TTC549 (cell line): ENCODE results near the gene TMEM164.

Experiments used
- FAIRE-seq: peaks from 2 replicates; lab custom pipeline; 2012; peaks lifted over from hg19 to GRCh38; lab: Jason Lieb, UNC

The TMEM164 gene

DNA sequence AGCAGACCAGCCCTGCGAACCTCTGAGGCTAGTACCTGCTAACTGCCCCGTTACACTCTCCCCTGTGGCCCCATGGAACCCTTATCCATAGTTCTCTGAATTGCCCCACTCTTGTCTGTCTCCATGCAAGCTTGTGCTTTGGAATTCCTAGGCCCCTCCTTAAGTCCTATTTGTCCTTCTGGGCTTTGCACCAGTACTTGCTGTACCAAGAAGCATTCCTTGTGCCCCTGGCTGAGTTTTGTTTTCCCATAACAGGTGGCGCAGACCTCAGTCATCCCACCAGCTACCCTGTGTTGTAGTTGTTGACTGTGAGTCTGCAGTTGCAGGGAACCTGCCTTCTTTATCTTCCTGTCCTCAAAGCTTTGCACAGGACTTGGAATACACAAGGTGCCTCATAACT lies 167.1 kb downstream of the TMEM164 start:
- FAIRE-seq: no peak

DNA sequence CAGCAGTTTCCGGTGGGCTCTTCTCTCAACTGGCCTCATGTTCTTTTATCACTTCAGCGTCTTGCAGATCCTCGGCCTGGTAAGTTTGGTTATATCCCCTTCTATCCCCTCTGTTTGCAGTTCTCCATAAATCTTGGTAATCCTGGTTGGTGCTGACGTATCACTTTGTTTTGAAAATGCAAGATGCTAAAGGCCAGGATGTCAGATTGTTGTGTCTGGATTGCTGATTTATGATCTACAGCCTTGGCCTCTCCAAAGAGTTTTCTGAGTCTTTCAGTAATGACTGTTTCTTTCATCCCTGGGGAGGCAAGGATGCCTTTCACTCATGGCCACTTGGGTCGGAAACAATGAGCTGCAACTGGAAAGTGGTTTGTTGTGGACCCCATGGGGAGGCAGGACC lies 168.5 kb downstream of the TMEM164 start:
- no peak for FAIRE-seq

DNA sequence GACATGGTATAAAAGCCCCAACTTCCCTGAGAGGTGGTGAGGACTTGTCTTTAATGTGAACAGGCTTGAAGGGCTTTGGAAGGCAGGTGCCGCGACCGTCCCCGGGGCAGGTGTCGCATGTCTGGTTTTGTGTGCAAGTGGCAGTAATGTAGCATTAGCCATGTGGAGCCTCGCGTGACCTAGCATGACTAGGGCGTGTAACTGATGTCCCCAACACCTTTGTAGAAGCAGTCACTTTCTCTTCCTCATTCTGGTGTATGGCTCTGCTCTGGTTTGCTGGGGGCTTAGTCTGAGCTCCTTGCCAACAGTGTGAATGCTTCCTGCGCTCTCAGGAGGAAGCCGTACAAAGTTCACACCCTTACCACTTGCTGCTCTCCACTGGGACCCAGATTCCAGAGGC lies 169.3 kb downstream of the TMEM164 start:
- FAIRE-seq: no peak

DNA sequence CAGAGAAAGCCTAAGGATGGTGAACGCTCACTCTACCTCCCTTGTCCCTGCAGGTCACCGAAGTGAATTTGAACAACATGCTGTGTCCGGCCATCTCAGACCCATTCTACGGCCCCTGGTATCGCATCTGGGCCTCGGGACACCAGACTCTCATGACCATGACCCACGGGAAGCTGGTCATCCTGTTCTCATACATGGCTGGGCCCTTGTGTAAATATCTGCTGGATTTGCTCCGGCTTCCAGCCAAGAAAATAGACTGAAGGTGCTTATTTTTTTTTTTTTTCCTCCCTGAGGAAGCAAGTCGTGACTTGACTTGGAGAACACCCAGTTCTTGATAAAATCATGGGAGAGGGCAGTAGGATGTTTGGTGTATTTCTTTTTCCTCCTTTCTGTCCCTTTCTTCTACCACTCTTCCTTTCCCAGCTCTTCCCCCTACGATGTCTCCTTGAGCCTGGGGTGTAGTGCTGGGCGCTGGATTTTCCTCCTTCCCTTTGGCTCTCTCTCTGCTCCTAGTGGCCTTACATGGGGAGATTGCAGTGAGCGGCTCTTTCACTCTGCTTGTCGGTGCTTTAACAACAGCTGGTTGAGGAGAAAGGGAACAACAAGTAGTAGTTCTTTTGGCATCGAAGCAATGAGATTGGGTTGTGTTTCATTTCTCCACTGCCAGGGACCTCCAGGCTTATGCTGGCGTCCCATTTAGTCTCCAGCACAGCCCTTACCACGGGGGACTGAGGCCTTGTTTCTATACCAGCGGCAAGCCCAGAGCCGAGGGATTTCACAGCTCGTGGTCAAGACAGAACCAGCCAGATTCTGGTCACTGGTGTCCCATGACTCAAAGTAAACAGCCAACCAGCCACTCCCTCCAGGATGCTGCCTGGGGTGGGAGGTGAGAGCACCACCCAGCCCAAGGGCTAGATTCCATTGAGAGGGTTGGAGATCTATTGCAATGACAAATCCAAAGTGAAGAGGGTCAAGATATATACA lies 170.6 kb downstream of the TMEM164 start:
- no peak for FAIRE-seq

DNA sequence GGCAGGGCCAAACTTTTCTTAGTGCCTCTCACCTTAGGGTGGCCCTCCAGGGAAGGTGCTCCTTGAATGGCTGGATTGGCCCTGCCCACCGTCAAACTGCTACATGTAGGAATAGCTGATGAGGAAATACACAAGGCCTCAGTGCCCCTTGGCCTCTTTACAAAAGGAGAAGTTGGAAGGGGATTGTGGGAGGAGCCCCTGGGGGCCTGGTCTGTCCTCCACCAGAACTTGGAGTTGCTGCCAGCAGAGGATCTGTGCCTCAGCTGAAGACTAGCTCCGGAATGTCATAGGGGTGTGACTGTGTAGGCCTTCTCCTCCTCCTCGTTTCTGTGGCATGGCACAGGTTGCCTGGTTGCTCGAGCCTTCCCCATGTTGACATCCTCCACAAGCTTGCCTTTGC lies 172.2 kb downstream of the TMEM164 start:
- FAIRE-seq: no peak

DNA sequence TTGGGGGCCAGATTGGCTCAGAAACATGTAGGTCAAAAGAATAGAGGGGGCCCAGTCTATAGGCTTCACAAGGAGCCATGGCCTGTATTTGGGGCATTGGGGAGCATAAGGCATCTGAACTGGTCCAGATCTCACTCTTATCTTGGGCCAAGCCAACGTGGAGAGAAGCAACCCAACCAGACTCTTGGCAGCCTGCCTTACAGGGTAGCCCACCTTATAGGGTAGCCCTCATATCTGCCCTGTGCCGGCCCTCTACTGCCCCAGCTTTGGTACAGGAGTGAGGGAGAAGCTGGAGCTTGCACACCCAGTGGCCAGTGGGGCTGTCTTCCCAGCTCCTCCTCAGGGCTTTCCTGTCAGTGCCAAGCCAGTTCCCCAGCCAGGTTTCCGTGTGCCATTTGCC lies 172.8 kb downstream of the TMEM164 start:
- FAIRE-seq: no peak

DNA sequence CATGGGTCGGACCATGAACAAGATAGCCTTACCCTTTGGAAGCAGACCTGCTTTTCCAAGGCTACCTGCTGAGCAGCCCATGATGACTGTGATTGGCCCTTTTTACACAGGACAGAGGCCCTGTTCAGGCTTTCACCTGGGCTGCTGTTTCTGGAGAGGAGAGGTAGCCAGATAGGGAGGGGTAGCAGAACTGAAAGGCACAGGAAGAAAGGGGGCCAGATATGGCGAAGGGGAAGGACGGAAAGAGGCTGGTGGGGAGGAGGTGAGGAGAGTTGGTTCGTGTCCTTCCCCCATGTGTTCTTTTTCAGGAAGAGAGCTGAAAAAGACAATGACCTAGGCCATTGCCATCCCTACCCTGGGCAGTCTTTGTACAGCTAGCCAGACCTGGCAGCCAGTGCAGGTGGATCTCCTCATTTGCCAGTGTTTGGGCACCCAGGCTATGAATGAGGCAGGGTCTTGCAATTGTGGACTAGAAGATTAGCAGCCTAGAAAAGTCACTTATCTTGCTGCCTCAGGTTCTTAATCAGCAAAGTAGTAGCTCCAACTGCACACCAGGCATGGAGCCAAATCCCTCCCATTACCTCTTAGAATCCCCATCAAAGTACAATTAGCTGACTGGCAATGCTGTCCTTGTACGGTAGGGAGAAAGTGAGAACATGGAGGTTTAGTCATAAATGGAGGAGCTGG lies 175.4 kb downstream of the TMEM164 start:
- no peak for FAIRE-seq

GRCh38 chrX:110180176-110180927 lies 177.4 kb downstream of the TMEM164 start:
- FAIRE-seq: no peak

DNA sequence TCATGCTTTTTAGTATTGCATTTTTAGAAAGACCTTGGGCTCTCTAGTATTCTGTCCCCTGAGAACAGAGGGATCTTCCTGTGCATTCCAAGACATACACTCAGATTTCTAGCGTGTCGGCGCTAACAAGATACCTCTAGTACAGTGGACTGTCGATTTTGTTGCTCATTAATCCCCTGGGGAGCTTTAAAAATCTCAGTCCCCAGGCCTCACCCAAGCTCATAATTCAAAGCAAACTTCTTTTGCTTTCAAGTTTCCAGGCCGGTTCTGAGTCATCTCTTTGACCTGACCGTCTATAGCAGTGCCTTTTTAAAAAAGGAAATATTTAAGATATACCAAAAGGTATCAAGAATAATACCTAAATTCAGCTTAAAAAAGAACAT lies 178.0 kb downstream of the TMEM164 start:
- no peak for FAIRE-seq

DNA sequence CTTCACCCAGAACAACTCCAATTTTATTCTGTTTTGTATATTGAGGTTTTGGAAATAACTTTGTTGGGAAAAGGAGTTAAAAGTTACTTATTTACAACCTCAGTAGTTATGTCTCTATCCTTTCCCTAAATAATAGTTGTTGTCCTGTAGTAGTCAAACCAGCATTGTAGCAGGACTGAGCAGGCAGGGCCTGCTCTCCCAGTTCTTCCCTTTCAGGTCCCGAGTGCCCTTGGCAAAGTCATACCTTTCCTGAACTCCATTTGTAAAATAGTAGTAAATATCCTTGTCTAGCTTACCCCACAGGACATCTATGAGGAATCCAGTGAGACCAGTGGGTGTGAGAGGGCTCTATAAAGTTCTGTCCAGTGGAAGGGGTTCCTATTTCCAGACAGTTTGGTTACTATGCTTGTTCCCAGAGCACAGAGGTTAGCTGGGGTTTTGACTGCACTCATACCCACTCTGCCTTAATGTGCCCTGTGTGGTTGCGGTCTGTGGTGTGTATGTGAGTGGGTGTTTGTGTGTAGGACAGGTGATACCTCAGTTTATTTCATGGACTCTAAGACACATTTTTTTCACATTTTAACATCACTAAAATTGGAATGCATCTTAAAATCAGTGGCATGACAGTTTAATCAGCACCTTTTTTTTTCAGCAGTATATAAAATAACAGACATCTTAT lies 178.7 kb downstream of the TMEM164 start:
- no peak for FAIRE-seq

DNA sequence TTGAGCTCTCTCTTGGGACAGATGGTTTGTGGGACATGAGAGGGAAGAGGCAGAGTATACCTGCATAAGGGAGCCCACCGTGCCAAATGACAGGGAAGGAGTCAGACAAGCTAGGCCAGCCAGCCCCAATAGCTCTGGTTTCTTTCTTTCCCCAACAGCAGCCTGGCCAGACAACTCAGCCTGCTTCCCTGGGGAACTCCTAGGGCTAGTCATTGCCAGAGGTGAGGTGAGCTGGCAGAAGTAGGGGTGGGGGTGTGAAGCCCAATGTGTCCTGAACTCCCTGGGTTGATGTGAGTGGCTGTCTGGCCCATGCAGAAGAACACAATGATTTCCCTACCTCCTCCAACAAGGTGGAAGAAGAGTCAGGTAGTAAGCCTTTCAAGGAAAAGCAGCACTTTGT lies 179.4 kb downstream of the TMEM164 start:
- FAIRE-seq: no peak

- FAIRE-seq: no peak
Measured at GRCh38 chrX:110182865-110183264, 180.0 kb downstream of the TMEM164 start.

DNA sequence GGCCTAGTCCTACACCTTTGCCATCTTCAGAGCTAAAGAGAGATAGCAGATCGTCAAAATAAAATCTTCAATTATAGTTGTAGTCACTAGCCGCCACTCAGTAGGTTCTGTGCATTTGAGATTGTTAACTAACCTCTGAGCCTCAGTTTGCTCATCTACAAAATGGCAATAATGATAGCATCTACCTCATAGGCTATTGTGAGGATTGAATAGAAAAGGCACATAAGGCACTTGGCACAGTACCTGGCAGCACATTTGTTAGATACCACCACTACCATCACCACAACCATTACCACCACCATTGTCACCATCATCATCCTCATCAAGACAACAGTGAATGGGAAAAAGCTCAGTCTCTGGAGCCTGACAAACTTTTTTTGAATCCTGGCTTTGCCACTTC lies 180.4 kb downstream of the TMEM164 start:
- no peak for FAIRE-seq

GRCh38 chrX:110188701-110189558 lies 186.0 kb downstream of the TMEM164 start:
- FAIRE-seq: no peak

DNA sequence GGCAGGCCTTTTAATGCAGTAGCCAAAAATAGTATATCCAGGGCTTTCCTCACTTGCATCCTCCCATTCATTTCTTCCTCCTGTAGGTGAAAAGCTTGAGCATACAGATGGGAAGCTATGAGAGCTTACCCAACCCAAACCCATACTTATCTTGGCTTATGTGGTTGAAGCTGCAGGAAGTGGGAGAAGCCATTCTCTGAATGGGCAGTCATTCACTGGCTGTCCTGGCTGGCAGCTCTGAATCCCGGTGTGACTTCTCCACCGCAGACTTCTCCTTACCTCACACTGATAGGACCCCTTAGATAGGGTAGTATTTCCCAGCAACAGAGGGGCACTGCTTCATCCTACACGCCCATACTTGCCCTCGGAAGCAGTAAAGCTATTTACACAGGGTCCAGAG lies 189.6 kb downstream of the TMEM164 start:
- no peak for FAIRE-seq

- FAIRE-seq: no peak
Measured at GRCh38 chrX:110194977-110195376, 192.1 kb downstream of the TMEM164 start.

DNA sequence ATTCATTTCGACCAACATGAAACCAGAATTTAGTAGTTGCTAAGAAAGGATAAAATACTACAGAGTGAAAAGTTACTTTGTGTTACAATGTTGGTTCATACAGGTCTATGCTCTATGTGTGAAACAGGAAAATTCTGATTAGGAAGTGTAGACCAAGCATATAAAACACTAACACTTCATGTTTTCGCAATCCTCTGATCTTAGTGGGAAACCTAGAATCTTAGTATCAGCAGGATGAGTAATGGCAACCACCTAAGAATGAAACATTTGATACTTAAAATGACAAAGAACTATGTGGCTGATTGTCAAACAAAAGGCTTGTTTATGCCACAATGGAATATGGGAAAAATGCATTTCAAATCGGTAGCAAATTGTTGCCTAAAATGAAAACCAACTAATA lies 198.9 kb downstream of the TMEM164 start:
- FAIRE-seq: no peak

- no peak for FAIRE-seq
Measured at GRCh38 chrX:110204986-110205385, 202.1 kb downstream of the TMEM164 start.

DNA sequence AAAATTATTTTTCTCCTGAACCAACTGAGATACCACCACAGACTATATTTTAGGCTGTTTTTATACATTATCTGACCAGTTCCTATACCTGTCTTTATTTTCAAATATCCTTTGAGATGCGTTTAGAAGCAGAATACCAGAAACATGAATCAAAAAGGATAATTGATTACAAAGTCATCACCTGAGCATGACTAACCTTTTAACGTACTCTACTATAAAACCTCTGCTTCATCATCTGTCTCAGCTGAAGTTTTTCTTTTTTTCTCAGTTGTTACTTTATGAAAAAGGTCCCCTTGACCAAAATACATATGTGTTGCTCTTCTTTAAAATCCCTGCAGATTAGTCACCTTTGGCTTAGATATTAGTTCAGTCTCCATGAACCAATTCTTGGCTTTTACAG lies 205.2 kb downstream of the TMEM164 start:
- no peak for FAIRE-seq

DNA sequence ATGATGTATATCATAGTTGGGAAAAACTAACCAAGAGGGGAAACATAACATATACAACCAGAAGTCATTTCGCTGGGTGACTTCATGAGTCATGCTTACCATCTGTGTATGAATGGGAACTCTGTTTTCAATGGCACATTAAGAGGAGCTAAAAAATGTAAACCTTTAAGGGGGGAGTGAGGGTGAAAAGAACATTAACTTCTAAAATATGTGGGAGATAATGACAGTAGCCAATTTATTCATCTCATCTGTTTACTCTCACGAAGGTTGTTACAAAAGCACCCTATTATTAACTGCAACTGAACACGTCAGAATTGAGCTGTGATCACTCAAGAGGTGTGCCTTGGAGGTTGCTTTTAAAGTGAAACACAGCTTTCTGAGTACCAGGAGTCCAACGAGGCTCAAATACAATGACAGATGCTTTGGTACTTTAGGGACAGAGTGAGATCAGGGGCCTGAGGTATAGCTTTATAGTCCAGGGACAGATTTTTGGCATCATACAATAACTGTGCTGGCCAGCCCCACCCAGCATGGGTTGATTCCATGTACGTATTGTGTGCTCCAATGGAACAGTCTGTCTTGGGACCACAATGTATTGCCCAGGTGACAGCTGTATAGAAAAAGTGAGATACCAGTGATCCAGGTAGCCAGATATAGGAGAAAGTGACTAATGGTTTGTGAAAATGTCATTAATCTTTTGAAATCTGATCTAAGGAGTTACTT lies 207.7 kb downstream of the TMEM164 start:
- no peak for FAIRE-seq

DNA sequence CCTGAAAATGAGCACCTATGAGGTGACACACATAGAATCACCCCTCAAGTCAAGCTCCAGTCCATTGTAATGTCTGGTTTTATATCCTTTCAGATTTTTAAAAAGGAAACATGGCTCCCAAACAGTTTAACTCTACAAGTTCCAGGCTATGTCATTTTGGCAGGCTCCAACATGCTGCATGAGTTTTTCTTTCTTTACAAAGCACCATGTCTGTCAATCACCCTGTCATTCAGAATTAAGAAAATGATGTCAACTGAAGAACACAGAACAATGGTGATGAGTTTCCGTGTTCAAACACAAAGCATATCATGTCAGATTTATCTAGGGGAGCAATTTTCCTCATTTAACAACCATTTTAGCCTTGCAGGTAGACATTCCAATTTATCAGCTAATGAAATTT lies 208.4 kb downstream of the TMEM164 start:
- FAIRE-seq: no peak
